Measurements from ENCODE around the gene VAMP5. TPM values are rescaled to one million over a fixed set of nuclear protein-coding genes. Genes with fewer than 3 reads are reported as not detected.

Gene VAMP5
- total and polyA plus RNA-seq, 10 of the 15 experiments (the other 5 are each of a cell fraction or from before 2014, with no cell fraction given): 3.8 to 52.7 (median 24.1) TPM

GRCh38 chr2:85604568-85605339 is 20.5 kb downstream of the VAMP5 start:
- intact Hi-C loops (cut with micrococcal nuclease; ENCODE audit: unreplicated experiment): no loop called here
- no peaks in the 10 kb centered on the region for H3K27me3 ChIP-seq (replicated peaks in 1 of 2; ENCODE audit: control insufficient read depth in 2 of 2, insufficient read depth in 2 of 2, low read length in 1 of 2)
- H3K79me2 ChIP-seq (ENCODE audit: control insufficient read depth, insufficient read depth, low read length): no peaks in the 10 kb centered on the region
- in situ Hi-C loops (cut with MboI): no loop called here
- no peaks in the 10 kb centered on the region; the same call in 1 of the 2 replicates for H3K4me1 ChIP-seq (ENCODE audit: control insufficient read depth, insufficient read depth, low read length)
- no peak overlapping the region for H3K9ac ChIP-seq (ENCODE audit: control insufficient read depth, insufficient read depth, low read length)
- no peaks in the 10 kb centered on the region; the same call in 1 of the 2 replicates for H4K20me1 ChIP-seq (ENCODE audit: control insufficient read depth, insufficient read depth)
- no TSS peak for BruUV-seq (replicated peaks)
- ChIA-PET POLR2A (interaction anchor here (0.9 to 2.1 kb wide), 3 partner anchors 10 to 43 kb away, joined by 3 to 10 read pairs (median 4); partner anchors contain the start of gene RNF181), RAD21 (ENCODE audit: unreplicated experiment) (interaction anchor here (1.2 kb wide), 1 partner anchor 9 kb away, joined by 6 read pairs; the partner anchor contains the start of gene RNF181), CTCF (interaction anchor here (0.6 to 1.6 kb wide), 3 partner anchors 9 to 32 kb away, joined by 3 to 7 read pairs (median 5); partner anchors contain the start of gene RNF181), SMC1A (ENCODE audit: uncharacterized antibody, unreplicated experiment) (interaction anchor here (1.2 to 2.3 kb wide), 3 partner anchors 10 to 56 kb away, joined by 5 to 6 read pairs (median 5); partner anchors contain the start of gene RNF181)
- ATAC-seq: no peak
- no peak overlapping the region for H3K27ac ChIP-seq (ENCODE audit: control insufficient read depth, insufficient read depth)
- H3K36me3 ChIP-seq (ENCODE audit: control insufficient read depth in 2 of 2, insufficient read depth in 2 of 2, low read length in 1 of 2): peaks cover 3 to 17% of the 10 kb centered on the region in 2 experiments; a peak in 3 of 4 replicates
- H3K4me3 ChIP-seq: no peak overlapping the region
- DNase-seq (ENCODE audit: low read depth, low spot score): no peak
- H3K9me3 ChIP-seq (replicated peaks; ENCODE audit: control insufficient read depth, insufficient read depth, low read length): no peaks in the 10 kb centered on the region
- no peak for FAIRE-seq
- no peak overlapping the region for H2AFZ ChIP-seq (ENCODE audit: control insufficient read depth, low read depth, low read length)
- H3K4me2 ChIP-seq (ENCODE audit: control insufficient read depth, insufficient read depth): no peak overlapping the region
- WGBS (ENCODE audit: insufficient coverage, insufficient replicate concordance, low lambda C conversion rate, missing lambda C conversion rate): 88% methylated on average over 6 of the region's 6 CpGs
- no peak for TF ChIP-seq BRCA1 (IDR thresholded peaks at IDR 0.05; ENCODE audit: low read depth, low read length)
- TF ChIP-seq MEF2B (IDR thresholded peaks at IDR 0.05; ENCODE audit: partially characterized antibody, poor library complexity, severe bottlenecking): no peak
- TF ChIP-seq CBX3 (IDR thresholded peaks at IDR 0.05; ENCODE audit: borderline replicate concordance, low read depth): no peak
- TF ChIP-seq NR2C1 (IDR thresholded peaks at IDR 0.05): no peak
- no peak for TF ChIP-seq EGR1 (IDR thresholded peaks at IDR 0.05; ENCODE audit: borderline replicate concordance in 1 of 2, low read depth in 2 of 2, low read length in 2 of 2)
- TF ChIP-seq SUZ12 (IDR thresholded peaks at IDR 0.05; ENCODE audit: unreplicated experiment): no peak
- TF ChIP-seq BCL11A (IDR thresholded peaks at IDR 0.05; ENCODE audit: low read depth, low read length): no peak
- TF ChIP-seq CUX1 (IDR thresholded peaks at IDR 0.05; ENCODE audit: insufficient replicate concordance, low read depth, low read length): no peak
- TF ChIP-seq PAX8 (IDR thresholded peaks at IDR 0.05): no peak
- no peak for TF ChIP-seq CHD1 (IDR thresholded peaks at IDR 0.05; ENCODE audit: low read depth, low read length)
- TF ChIP-seq MLLT1 (IDR thresholded peaks at IDR 0.05): no peak
- TF ChIP-seq ATF3 (IDR thresholded peaks at IDR 0.05; ENCODE audit: borderline replicate concordance, extremely low read depth, low read depth, low read length): no peak

Data from GM12878 (cell line).